A549 (cell line): ENCODE data around the gene RUNDC1. TPM values are rescaled to one million over a fixed set of nuclear protein-coding genes. Genes with fewer than 3 reads are reported as not detected.

Experiments
- ATAC-seq, 2 experiments: fragments of 200-7000 bp in 1 of 2; fragments of >200 bp in 1 of 2; cut with Nextera tagmentation in 1 of 2; cut with Tn5 transposase in 1 of 2; 3 replicates each; pipeline versions ENCODE4 v1.8.0 to v1.9.1; 2018 to 2020; ENCODE audit warnings: mild to moderate bottlenecking in 1 of 2, moderate library complexity in 1 of 2
- CTCF ChIA-PET: fragments of 300-600 bp; sonication (Branson Sonifier 250); formaldehyde crosslinking; extraction: SDS; loops from one replicate; lab custom pipeline; 2021; ENCODE audit warnings: antibody characterized with exemption, inconsistent platforms; lab: Yijun Ruan, JAX
- POLR2A ChIA-PET: fragments of 350-600 bp; formaldehyde crosslinking; extraction: SDS; loops from one replicate; lab custom pipeline; 2021; ENCODE audit warnings: antibody characterized with exemption, inconsistent platforms; lab: Yijun Ruan, JAX
- DNase-seq, 2 experiments: peaks; one replicate each; pipeline versions ENCODE4 v3.0.0 to v3.0.0-alpha.2; 2011 to 2016; ENCODE audit warnings: low read depth in 1 of 2, low spot score in 1 of 2
- FAIRE-seq: peaks from 2 replicates; lab custom pipeline; 2011; peaks lifted over from hg19 to GRCh38; lab: Jason Lieb, UNC
- H3K27ac ChIP-seq, 2 experiments: fragments of >200 bp; sonication (Bioruptor Twin); formaldehyde crosslinking; 3 replicates each; pipeline ENCODE4 v1.5.1; 2016 to 2017
- H3K4me1 ChIP-seq: fragments of >200 bp; sonication (Bioruptor Twin); formaldehyde crosslinking; 3 replicates; pipeline ENCODE4 v1.6.1; 2016
- H3K4me2 ChIP-seq: fragments of >200 bp; sonication (Bioruptor Twin); formaldehyde crosslinking; 3 replicates; pipeline ENCODE4 v1.6.1; 2016
- H3K4me3 ChIP-seq: fragments of >200 bp; sonication (Bioruptor Twin); formaldehyde crosslinking; 3 replicates; pipeline ENCODE4 v1.5.1; 2016
- H3K9me3 ChIP-seq: fragments of >200 bp; sonication (Bioruptor Twin); formaldehyde crosslinking; 3 replicates; pipeline ENCODE4 v1.6.1; 2016
- BHLHE40 ChIP-seq: IDR thresholded peaks from 2 replicates; pipeline ENCODE4 v1.6.1; 2012; ENCODE audit warnings: low read depth, low read length, inconsistent platforms
- CBX2 ChIP-seq: fragments of 200-600 bp; sonication (generic); IDR thresholded peaks from 2 replicates; pipeline ENCODE4 v1.6.1; 2016; ENCODE audit warnings: low read depth, mild to moderate bottlenecking, borderline replicate concordance
- CBX8 ChIP-seq: fragments of 200-600 bp; sonication (generic); IDR thresholded peaks from 2 replicates; pipeline ENCODE4 v1.6.1; 2016
- CEBPB ChIP-seq, 2 experiments: fragments of >200 bp in 1 of 2; sonication (Bioruptor Twin) in 1 of 2; formaldehyde crosslinking in 1 of 2; IDR thresholded peaks; 2 replicates each; pipeline ENCODE4 v1.6.1; 2012 to 2016
- CHD2 ChIP-seq: fragments of 150-350 bp; IDR thresholded peaks from 2 replicates; pipeline ENCODE4 v1.6.1; 2014; ENCODE audit warnings: low read length; ENCODE audit not compliant: partially characterized antibody
- EHF ChIP-seq: fragments of 250-450 bp; sonication (Bioruptor Pico); IDR thresholded peaks from 2 replicates; pipeline ENCODE4 v1.5.0; 2020; ENCODE audit warnings: mild to moderate bottlenecking
- EHMT2 ChIP-seq: fragments of 200-600 bp; sonication (generic); IDR thresholded peaks from 2 replicates; pipeline ENCODE4 v1.6.1; 2016; ENCODE audit warnings: antibody characterized with exemption, low read depth, mild to moderate bottlenecking, moderate library complexity
- EP300 ChIP-seq, 2 experiments: fragments of >200 bp; sonication (Bioruptor Twin); formaldehyde crosslinking; IDR thresholded peaks; 2 replicates in 1 of 2; 3 replicates in 1 of 2; pipeline ENCODE4 v1.6.1; 2016 to 2017
- ESRRA ChIP-seq: fragments of 150-350 bp; IDR thresholded peaks from 2 replicates; pipeline ENCODE4 v1.6.1; 2014; ENCODE audit warnings: mild to moderate bottlenecking, low read length, borderline replicate concordance
- FOSB ChIP-seq: fragments of 250-450 bp; sonication (Bioruptor Pico); IDR thresholded peaks from 2 replicates; pipeline ENCODE4 v1.5.0; 2020; ENCODE audit warnings: mild to moderate bottlenecking, moderate library complexity
- FOSL2 ChIP-seq, 2 experiments: fragments of 450-650 bp in 1 of 2; fragments of >200 bp in 1 of 2; sonication (Bioruptor Twin) in 1 of 2; formaldehyde crosslinking; IDR thresholded peaks; 2 replicates each; pipeline versions ENCODE4 v1.5.0 to v1.6.1; 2016 to 2020; ENCODE audit warnings: mild to moderate bottlenecking in 1 of 2, moderate library complexity in 1 of 2
- GATA3 ChIP-seq: IDR thresholded peaks from 2 replicates; pipeline ENCODE4 v1.6.1; 2012; ENCODE audit warnings: borderline replicate concordance
- HEYL ChIP-seq: fragments of 250-450 bp; sonication (Bioruptor Pico); IDR thresholded peaks from 2 replicates; pipeline ENCODE4 v1.8.0; 2021; ENCODE audit warnings: mild to moderate bottlenecking, moderate library complexity
- HOXA7 ChIP-seq: fragments of 250-450 bp; sonication (Bioruptor Pico); IDR thresholded peaks from 2 replicates; pipeline ENCODE4 v1.5.0; 2020; ENCODE audit warnings: mild to moderate bottlenecking, moderate library complexity
- HOXB13 ChIP-seq: fragments of 250-450 bp; sonication (Bioruptor Pico); IDR thresholded peaks from 2 replicates; pipeline ENCODE4 v1.5.0; 2020; ENCODE audit warnings: low read depth, mild to moderate bottlenecking, moderate library complexity
- JUN ChIP-seq, 2 experiments: fragments of >200 bp; sonication (Bioruptor Twin); formaldehyde crosslinking; IDR thresholded peaks; 2 replicates in 1 of 2; 3 replicates in 1 of 2; pipeline ENCODE4 v1.6.1; 2016 to 2017
- JUNB ChIP-seq: fragments of >200 bp; sonication (Bioruptor Twin); formaldehyde crosslinking; IDR thresholded peaks from 2 replicates; pipeline ENCODE4 v1.6.1; 2016
- KDM1A ChIP-seq: fragments of 200-600 bp; sonication (generic); IDR thresholded peaks from 2 replicates; pipeline ENCODE4 v1.6.1; 2016; ENCODE audit warnings: low read depth, mild to moderate bottlenecking
- KDM5A ChIP-seq: fragments of 200-600 bp; sonication (generic); IDR thresholded peaks from 2 replicates; pipeline ENCODE4 v1.6.1; 2016; ENCODE audit warnings: antibody characterized with exemption, mild to moderate bottlenecking
- MAFK ChIP-seq: fragments of 450-650 bp; IDR thresholded peaks from 2 replicates; pipeline ENCODE4 v1.6.1; 2014; ENCODE audit not compliant: partially characterized antibody
- MAX ChIP-seq: IDR thresholded peaks from 2 replicates; pipeline ENCODE4 v1.6.1; 2012
- MAZ ChIP-seq: fragments of 150-350 bp; IDR thresholded peaks from 2 replicates; pipeline ENCODE4 v1.6.1; 2014; ENCODE audit warnings: antibody characterized with exemption, low read depth, low read length, borderline replicate concordance
- NFE2L2 ChIP-seq: fragments of 150-350 bp; conservative IDR thresholded peaks from 2 replicates; pipeline ENCODE4 v1.6.1; 2014; ENCODE audit warnings: low read length
- NR3C1 ChIP-seq: fragments of >200 bp; sonication (Bioruptor Twin); formaldehyde crosslinking; IDR thresholded peaks from 3 replicates; pipeline ENCODE4 v1.6.1; 2017
- RAD21 ChIP-seq, 2 experiments: fragments of >200 bp in 1 of 2; sonication (Bioruptor Twin) in 1 of 2; formaldehyde crosslinking in 1 of 2; IDR thresholded peaks in 1 of 2; conservative IDR thresholded peaks in 1 of 2; 2 replicates in 1 of 2; 3 replicates in 1 of 2; pipeline ENCODE4 v1.6.1; 2012 to 2018; ENCODE audit warnings: inconsistent platforms in 1 of 2
- RARB ChIP-seq: fragments of 250-450 bp; sonication (Bioruptor Pico); IDR thresholded peaks from 2 replicates; pipeline ENCODE4 v1.8.0; 2021; ENCODE audit warnings: mild to moderate bottlenecking, moderate library complexity
- RCOR1 ChIP-seq: fragments of 150-350 bp; IDR thresholded peaks from 2 replicates; pipeline ENCODE4 v1.6.1; 2014; ENCODE audit warnings: antibody characterized with exemption, low read length, low read depth
- RFX5 ChIP-seq: fragments of 450-650 bp; IDR thresholded peaks from 2 replicates; pipeline ENCODE4 v1.7.1; 2014; ENCODE audit warnings: antibody characterized with exemption, mild to moderate bottlenecking, moderate library complexity
- RNF2 ChIP-seq: fragments of 200-600 bp; sonication (generic); IDR thresholded peaks from 2 replicates; pipeline ENCODE4 v1.6.1; 2016; ENCODE audit warnings: low read depth, mild to moderate bottlenecking, antibody characterized with exemption, moderate library complexity, borderline replicate concordance
- SMC3 ChIP-seq: fragments of >200 bp; sonication (Bioruptor Twin); formaldehyde crosslinking; IDR thresholded peaks from 3 replicates; pipeline ENCODE4 v1.6.1; 2018; ENCODE audit warnings: inconsistent platforms
- SREBF2 ChIP-seq: fragments of 450-650 bp; IDR thresholded peaks from 2 replicates; pipeline ENCODE4 v1.6.1; 2014; ENCODE audit warnings: mild to moderate bottlenecking, moderate library complexity
- TFCP2L1 ChIP-seq: fragments of 250-450 bp; sonication (Bioruptor Pico); IDR thresholded peaks from 2 replicates; pipeline ENCODE4 v1.5.0; 2021; ENCODE audit warnings: mild to moderate bottlenecking
- TP53 ChIP-seq: fragments of 250-450 bp; sonication (Bioruptor Pico); IDR thresholded peaks from 2 replicates; pipeline ENCODE4 v1.5.0; 2021; ENCODE audit warnings: mild to moderate bottlenecking, moderate library complexity
- ZC3H11A ChIP-seq: fragments of 450-650 bp; IDR thresholded peaks from 2 replicates; pipeline ENCODE4 v1.6.1; 2014; ENCODE audit warnings: antibody characterized with exemption, mild to moderate bottlenecking
- ZFP36 ChIP-seq: fragments of 450-650 bp; IDR thresholded peaks from 2 replicates; pipeline ENCODE4 v1.6.1; 2014; ENCODE audit warnings: borderline replicate concordance; ENCODE audit not compliant: partially characterized antibody
- ZNF302 ChIP-seq: fragments of 250-450 bp; sonication (Bioruptor Pico); IDR thresholded peaks from 2 replicates; pipeline ENCODE4 v1.9.0; 2021; ENCODE audit warnings: inconsistent platforms, mild to moderate bottlenecking, moderate library complexity
- ZSCAN20 ChIP-seq: fragments of 250-450 bp; sonication (Bioruptor Pico); IDR thresholded peaks from 2 replicates; pipeline ENCODE4 v1.8.0; 2022; ENCODE audit warnings: mild to moderate bottlenecking, moderate library complexity
- WGBS: methylation state at CpG from one replicate; pipeline ENCODE4 v1.1.6; 2017; ENCODE audit errors: missing lambda C conversion rate; 5-methylcytosine and 5-hydroxymethylcytosine counted together
- polyA plus RNA-seq, 4 experiments: library from polyadenylated mRNA; depleted of rRNA in 3 of 4; stranded (reverse); fragments of >200 nt; fragmentation: RNase III in 1 of 4; extraction: RNeasy Plus Mini Kit Qiagen cat#74134 plus additional on column Dnase treatment in 1 of 4; gene quantifications; 2 replicates in 3 of 4; 3 replicates in 1 of 4; pipeline ENCODE4 v1.2.3, GENCODE V29; 2011 to 2017
- TF ChIP-seq, protein P1 (sequence below): fragments of >200 bp; sonication (Bioruptor Twin); formaldehyde crosslinking; IDR thresholded peaks from 3 replicates; pipeline ENCODE4 v1.6.1; 2016
- TF ChIP-seq, protein P2 (sequence below): IDR thresholded peaks from 2 replicates; pipeline ENCODE4 v1.6.1; 2012; ENCODE audit warnings: low read depth, borderline replicate concordance
- TF ChIP-seq, protein P3 (sequence below): fragments of 250-450 bp; sonication (Bioruptor Pico); IDR thresholded peaks from 2 replicates; pipeline ENCODE4 v1.5.0; 2021; ENCODE audit warnings: mild to moderate bottlenecking, moderate library complexity, borderline replicate concordance

Gene RUNDC1
- polyA plus RNA-seq, 2 of the 4 experiments (the other 2 are of a cell fraction): 18.7 to 19.1 TPM

GRCh38 chr17:43024407-43025289, 44.3 kb downstream of the RUNDC1 start, which contains the start of gene RND2:
Gene RND2 (plus strand): TSS chr17:43025231. CDS start chr17:43025348, 117 bp downstream.
- FAIRE-seq: peak; percentile 49
- TF ChIP-seq ZFP36: no peak
- peak; percentile 79 to 81 for TF ChIP-seq RAD21 (conservative IDR thresholded peaks at IDR 0.05 in 1 of 2, IDR thresholded peaks at IDR 0.05 in 1 of 2)
- TF ChIP-seq, protein P1, sequence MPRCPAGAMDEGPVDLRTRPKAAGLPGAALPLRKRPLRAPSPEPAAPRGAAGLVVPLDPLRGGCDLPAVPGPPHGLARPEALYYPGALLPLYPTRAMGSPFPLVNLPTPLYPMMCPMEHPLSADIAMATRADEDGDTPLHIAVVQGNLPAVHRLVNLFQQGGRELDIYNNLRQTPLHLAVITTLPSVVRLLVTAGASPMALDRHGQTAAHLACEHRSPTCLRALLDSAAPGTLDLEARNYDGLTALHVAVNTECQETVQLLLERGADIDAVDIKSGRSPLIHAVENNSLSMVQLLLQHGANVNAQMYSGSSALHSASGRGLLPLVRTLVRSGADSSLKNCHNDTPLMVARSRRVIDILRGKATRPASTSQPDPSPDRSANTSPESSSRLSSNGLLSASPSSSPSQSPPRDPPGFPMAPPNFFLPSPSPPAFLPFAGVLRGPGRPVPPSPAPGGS: 0 out of 3 replicates have a peak, but pooled peaks have one; percentile 32
- TF ChIP-seq RFX5: no peak
- TF ChIP-seq CHD2: no peak
- TF ChIP-seq EHMT2: no peak
- TF ChIP-seq EP300 (IDR thresholded peaks at IDR 0.05): no peak
- no peak for TF ChIP-seq ZC3H11A
- no peak for TF ChIP-seq MAZ
- TF ChIP-seq, protein P2, sequence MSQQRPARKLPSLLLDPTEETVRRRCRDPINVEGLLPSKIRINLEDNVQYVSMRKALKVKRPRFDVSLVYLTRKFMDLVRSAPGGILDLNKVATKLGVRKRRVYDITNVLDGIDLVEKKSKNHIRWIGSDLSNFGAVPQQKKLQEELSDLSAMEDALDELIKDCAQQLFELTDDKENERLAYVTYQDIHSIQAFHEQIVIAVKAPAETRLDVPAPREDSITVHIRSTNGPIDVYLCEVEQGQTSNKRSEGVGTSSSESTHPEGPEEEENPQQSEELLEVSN: 0 out of 2 replicates have a peak, but pooled peaks have one; percentile 59
- no peak for TF ChIP-seq CBX2
- TF ChIP-seq ZNF302: no peak
- no peak for TF ChIP-seq FOSL2 (IDR thresholded peaks at IDR 0.05)
- peak; percentile 48 for TF ChIP-seq FOSL2 (CRISPR knock-in tag; IDR thresholded peaks at IDR 0.05)
- TF ChIP-seq RARB (CRISPR knock-in tag): no peak
- TF ChIP-seq SMC3: peak; percentile 75; the same call in 2 of the 3 replicates
- no peak; a peak in 1 of 4 replicates for TF ChIP-seq CEBPB (IDR thresholded peaks at IDR 0.05)
- no peak for TF ChIP-seq SREBF2
- no peak for TF ChIP-seq RCOR1
- no peak for TF ChIP-seq FOSB (CRISPR knock-in tag)
- TF ChIP-seq HEYL (CRISPR knock-in tag): no peak
- no peak for TF ChIP-seq BHLHE40
- TF ChIP-seq KDM1A: no peak
- TF ChIP-seq NR3C1: no peak
- no peak for TF ChIP-seq CBX8
- no peak for TF ChIP-seq JUN (IDR thresholded peaks at IDR 0.05)
- TF ChIP-seq HOXA7: no peak
- peak; percentile 38; the same call in 1 of the 2 replicates for TF ChIP-seq GATA3
- TF ChIP-seq ZSCAN20 (CRISPR knock-in tag): no peak
- 0 out of 2 replicates have a peak, but pooled peaks have one; percentile 76 for TF ChIP-seq TP53
- peak; percentile 46 for TF ChIP-seq MAX
- no peak for TF ChIP-seq HOXB13 (CRISPR knock-in tag)
- TF ChIP-seq JUNB: no peak
- no peak for TF ChIP-seq NFE2L2
- no peak for TF ChIP-seq TFCP2L1 (CRISPR knock-in tag)
- TF ChIP-seq EHF (CRISPR knock-in tag): no peak
- no peak for TF ChIP-seq RNF2
- no peak for TF ChIP-seq KDM5A
- TF ChIP-seq ESRRA: no peak
- no peak for TF ChIP-seq MAFK
- TF ChIP-seq, protein P3, sequence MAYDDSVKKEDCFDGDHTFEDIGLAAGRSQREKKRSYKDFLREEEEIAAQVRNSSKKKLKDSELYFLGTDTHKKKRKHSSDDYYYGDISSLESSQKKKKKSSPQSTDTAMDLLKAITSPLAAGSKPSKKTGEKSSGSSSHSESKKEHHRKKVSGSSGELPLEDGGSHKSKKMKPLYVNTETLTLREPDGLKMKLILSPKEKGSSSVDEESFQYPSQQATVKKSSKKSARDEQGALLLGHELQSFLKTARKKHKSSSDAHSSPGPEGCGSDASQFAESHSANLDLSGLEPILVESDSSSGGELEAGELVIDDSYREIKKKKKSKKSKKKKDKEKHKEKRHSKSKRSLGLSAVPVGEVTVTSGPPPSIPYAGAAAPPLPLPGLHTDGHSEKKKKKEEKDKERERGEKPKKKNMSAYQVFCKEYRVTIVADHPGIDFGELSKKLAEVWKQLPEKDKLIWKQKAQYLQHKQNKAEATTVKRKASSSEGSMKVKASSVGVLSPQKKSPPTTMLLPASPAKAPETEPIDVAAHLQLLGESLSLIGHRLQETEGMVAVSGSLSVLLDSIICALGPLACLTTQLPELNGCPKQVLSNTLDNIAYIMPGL (CRISPR knock-in tag): no peak

More at GRCh38 chr17:43024407-43025289, 44.3 kb downstream of the RUNDC1 start, which contains the start of gene RND2:
- ChIA-PET CTCF (interaction anchor here (0.7 to 2.3 kb wide), 42 partner anchors 9 to 295 kb away, joined by 3 to 21 read pairs (median 5); partner anchors contain the start of genes BRCA1, IFI35, NBR1 and RPL27), POLR2A (interaction anchor here (0.5 to 1.9 kb wide), 14 partner anchors 10 to 1625 kb away, joined by 3 to 26 read pairs (median 4); partner anchors contain the start of genes BRCA1, IFI35 and RPL27)
- Histone ChIP-seq H3K4me1 (peaks cover 21% of the 10 kb centered on the region), H3K9me3 (no peaks in the 10 kb centered on the region), H3K27ac (peak within 1 kb of the TSS; percentile 78 to 88), H3K4me2 (peak within 1 kb of the TSS; percentile 96), H3K4me3 (peak within 1 kb of the TSS; percentile 53)
- ATAC-seq (peak; percentile 52 to 69), DNase-seq (peak; percentile 96 to 99)
- WGBS: 16% methylated on average over 36 of the region's 61 CpGs
